GM19035 (cell line): ENCODE measurements around the gene FMNL1.
A peak's percentile ranks its signal among the peaks of the same experiment; 100 is the strongest.

ENCODE experiments used
- ATAC-seq: cut with Tn5 transposase; IDR thresholded peaks from one replicate; pipeline ENCODE4 v1.9.1; 2021; ENCODE audit not compliant: unreplicated experiment

The FMNL1 gene

GRCh38 chr17:45256114-45256966, 34.7 kb downstream of the FMNL1 start:
- no peak for ATAC-seq

DNA sequence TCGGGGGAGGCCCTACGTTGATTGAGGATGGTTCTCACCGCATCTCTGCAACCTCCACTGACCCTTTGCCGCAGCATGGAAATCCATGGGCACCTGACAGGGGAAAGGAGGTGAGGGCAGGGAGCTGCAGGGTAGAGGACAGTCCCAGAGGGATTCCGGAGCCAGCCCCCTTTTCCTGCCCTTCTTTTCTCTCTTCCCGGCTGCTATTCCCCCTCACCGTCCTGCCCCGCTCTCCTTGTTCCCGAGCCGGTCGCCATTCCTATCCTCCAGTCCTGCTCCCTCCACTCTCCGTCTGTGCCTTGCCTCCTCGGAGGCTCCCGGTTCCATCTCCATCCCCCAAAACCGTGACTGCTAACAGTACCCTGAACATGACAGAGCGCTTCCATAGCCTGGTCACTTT, 35.4 kb downstream of the FMNL1 start:
- no peak for ATAC-seq

DNA sequence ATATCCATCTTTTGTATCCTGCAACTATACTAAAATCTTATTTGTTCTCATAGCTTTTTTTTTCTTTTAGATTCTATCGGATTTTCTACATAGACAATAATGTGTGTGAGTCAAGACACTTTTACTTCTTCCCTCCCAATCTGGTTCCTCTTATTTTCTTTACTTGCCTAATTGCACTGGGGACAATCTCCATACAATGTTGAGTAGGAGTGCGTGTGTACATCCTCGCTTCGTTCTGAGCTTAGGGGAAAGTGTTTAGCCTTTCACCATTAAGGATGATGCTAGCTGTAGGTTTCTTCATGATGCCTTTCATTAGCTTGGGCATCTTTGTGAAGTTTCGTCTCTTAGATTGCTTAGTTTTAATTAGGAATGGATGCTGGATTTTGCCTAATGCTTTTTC, 37.3 kb downstream of the FMNL1 start:
- ATAC-seq: no peak

GRCh38 chr17:45260204-45260783, 38.6 kb downstream of the FMNL1 start:
- no peak for ATAC-seq

DNA sequence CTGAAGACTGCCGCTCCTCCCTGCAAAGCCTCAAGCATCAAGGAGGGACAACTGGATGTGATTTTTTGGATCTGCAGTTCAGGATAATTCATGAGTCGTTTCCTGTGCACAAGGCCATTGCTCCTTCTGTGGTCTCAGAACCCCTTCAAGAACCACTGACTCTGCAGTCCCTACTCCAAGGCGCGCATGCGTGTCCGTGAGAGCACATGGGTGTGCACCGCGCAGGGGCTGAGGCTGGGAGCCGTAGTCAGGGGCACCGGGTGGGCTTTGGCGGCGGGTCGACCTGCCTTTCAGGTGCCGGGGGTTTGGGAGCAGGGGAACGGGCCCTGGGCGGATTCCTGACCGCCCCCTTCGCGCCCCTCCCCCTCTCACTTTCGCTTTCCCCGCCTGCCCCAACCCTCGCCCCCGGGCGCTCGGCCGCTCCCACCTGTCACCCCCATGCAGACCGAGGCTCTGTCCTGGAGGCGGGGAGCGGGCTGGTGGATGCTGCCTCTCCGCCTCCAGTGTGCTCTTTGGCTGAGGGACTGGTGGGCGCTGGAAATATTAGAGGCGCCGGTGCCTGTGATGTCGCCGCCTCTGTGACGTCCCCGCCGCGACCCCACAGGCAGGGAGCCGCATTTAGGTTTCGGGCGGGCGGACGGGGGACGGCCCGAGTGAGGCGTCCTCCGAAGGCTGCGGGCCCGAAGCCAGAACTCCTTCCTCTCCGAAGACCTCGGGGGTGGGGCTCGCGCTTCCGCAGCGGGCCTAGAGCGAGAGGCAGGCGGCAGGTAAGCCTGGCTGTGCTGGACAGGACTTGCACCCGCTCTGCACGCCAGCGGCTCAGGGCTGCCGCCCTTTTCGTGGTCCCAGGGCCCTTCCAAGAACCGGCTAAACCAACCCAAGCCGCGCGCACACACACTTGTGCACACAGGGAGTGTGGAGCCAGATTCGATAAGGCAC, 40.2 kb downstream of the FMNL1 start, which contains the start of gene SPATA32:
Gene SPATA32 (minus strand): TSS at position 518 of the 939 bp plus-strand sequence. CDS start 78 bp downstream, at position 440.
- no peak for ATAC-seq

DNA sequence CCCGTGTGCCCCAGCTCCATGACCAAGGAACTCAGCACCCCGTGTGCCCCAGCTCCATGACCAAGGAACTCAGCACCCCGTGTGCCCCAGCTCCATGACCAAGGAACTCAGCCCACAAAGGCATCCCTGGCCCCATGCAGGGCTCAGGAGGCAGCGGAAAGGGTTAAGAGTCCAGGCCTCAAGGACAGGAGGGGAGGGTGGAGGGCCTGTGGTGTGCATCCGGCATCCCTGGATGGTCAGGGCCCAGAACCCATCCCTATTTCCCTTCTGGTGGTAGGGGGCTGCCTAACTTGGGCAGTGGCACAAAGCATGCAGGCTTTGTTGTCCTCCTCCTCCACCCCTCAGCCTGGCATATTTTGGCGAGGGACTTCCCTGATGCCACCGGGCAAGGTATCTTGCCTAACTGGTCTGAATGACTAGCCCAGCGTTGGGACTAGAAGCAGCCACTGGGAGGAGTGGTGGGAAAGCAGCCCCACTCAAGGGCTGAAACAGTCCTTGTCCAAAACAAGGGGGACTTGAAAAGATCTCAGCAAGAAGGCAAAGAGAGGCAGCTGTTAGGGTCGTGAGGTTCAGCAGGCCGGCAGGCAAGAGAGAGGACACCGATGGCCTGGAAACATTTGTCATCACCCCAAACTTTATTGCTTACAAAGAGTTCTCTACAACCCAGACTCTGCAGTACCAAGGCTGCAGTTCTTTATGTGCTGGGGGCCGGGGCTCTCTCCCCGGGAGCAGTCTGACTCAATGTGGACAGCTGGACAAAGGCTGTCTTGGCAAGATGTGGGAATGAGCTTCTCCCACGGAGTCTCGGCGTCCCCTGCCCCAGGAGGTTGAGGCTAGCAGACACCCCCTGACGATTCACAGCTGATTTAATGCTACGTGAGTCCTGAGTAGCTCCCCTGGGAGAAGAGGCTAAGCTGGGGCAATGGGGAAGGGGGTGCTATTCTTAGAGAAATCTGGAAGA, 41.1 kb downstream of the FMNL1 start:
- ATAC-seq: no peak

DNA sequence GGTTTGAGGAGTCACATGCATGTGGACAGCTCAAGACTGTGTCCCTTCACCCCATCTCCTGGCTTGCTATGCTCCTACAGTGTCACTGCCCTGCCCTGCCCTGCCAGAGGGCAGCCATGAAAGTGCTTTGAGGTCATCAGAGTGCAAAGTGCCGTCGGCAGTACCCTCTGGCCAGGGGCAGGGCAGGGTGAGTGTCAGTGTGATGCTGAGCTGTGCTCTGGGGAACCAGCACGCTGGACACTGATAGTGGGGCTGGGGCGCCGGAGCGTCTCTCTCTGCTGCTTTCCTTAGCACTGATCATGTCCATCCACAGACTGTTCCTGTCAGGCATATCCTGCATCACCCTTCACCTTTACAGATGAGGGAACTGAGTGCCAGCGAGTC, 41.8 kb downstream of the FMNL1 start:
- ATAC-seq: no peak

DNA sequence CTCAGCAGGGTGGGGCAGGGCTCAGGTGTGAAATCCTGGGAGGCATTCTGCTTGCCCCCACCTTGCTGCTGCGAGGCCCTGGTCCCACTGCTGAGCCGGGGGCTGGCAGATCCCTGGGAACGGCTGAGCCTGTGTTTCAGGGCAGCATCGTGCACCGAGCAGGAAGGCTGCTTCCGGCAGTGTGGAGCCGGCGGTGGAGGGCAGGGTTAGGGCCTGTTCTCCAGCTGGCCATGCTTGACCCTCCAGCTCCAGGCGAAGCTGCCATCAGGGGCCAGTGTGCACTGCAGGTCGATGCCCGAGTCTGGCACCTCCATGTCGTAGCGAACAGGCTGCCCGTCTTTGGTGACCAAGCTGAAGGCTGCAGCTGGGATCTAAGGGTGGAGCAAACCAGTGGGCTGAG, 42.7 kb downstream of the FMNL1 start:
- no peak for ATAC-seq

DNA sequence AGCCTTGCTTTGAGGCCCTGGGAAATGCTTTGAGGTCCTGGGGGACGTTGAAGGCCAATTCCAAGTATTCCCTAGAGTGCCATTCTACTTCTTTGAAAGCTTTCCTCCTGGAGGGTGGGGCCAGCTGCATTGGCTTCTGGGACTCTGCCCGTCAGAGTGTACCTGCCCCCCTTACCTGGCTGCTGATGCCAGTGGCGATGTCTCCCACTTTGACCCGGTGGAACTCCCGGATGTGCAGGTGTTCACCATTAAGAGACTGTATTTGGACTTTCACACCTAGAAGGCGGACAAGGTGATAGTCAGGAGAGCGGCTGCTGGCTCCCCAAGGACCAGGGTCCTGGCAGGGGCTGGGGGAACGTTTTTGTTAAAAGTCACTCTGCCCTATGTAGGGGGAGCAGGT, 43.3 kb downstream of the FMNL1 start:
- no peak for ATAC-seq

- no peak for ATAC-seq
Observed at GRCh38 chr17:45265821-45266220, 44.1 kb downstream of the FMNL1 start.

DNA sequence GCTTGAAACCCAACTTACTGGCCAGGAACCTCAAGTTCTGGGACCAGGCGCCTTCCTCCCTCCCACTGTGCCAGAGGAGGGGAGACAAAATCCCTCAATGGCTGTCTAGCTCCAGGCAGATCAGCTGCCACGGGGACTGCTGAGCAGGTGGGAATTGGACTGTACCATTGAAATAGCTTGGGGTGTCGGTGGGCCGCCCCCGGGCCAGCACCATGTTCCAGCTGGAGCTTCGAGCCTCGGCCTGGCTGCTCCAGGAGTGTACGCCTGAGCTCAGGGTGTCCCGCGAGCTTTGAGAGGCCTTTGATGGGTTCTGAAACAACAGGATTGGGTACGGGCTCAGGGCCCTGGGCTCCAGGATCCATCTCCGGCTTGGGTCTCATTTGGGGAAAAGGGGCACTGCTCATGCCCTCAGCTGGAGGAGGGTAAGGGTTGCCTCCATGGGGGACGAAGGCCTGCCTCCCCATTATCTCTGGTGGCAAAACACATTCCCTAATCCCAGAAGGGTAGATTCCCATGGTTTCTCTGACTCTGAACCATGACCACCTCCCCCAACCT, 44.8 kb downstream of the FMNL1 start:
- ATAC-seq: no peak

- no peak for ATAC-seq
Observed at GRCh38 chr17:45267436-45268055, 45.9 kb downstream of the FMNL1 start.

GRCh38 chr17:45269912-45270311, 48.2 kb downstream of the FMNL1 start:
- ATAC-seq: no peak

GRCh38 chr17:45270828-45271418, 49.2 kb downstream of the FMNL1 start:
- ATAC-seq: no peak

GRCh38 chr17:45271603-45272002, 49.9 kb downstream of the FMNL1 start:
- no peak for ATAC-seq

DNA sequence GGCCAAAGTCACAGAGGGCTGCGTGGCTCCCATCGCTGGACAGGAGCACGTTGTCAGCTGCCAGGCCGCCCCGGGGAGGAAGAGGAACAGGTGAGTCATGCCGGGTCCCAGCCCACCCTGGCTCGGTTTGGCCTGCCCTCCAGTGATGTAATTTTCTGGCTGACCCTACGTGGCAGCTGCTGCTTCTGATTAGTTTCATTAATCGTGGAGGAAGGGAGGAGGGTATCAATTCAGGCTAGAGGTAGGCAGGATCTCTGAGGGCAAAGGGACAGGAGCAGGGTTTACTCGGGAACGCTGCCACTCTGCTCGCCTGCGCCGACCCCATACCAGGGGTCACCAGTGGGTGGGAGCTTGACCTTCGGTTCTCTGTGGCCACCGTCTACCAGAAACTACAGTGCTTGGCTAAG, 51.9 kb downstream of the FMNL1 start:
- ATAC-seq: no peak

DNA sequence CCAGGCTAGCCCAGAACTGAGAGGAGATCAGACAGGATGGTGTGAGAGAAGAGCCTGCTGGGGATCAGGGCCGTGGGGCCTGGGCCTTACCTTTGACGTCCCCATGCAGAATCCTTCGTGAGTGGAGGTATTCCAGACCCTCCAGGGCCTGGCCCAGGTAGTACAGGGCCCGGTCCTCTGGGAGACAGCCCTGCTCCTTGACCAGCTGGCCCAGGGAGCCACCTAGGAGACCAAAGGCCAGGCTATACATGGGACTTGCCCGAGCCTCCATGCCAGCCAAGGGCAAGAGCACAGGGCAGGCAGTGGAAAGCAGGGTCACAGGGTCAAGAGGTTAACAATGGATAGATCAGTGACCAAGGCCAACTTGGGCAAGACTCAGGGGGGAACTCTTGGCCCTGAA, 52.3 kb downstream of the FMNL1 start:
- no peak for ATAC-seq

DNA sequence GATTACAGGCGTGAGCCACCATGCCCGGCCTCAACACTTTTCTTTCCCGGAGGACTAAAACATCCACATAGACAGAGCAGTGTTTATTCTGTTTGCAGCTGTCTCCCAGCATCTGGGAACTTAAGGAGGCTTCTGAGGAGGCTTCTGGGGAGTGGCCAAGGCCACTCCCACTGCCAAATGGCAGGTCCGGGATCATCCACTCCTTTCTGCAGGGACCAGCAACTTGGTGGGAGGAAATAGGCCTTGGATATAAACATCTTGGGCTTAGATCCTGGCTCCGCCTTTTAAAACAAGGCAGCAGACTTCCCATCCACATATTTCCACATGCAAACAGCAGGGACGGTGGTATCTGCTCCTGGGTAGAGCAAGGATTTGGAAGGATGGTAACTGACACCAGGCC, 54.3 kb downstream of the FMNL1 start:
- ATAC-seq: no peak

- ATAC-seq: peak; percentile 50
Observed at GRCh38 chr17:45277216-45277849, 55.6 kb downstream of the FMNL1 start.
